ENCODE measurements around the gene FBXL13. TPM values are rescaled to one million over a fixed set of nuclear protein-coding genes. Genes with fewer than 3 reads are reported as not detected.
A peak's percentile ranks its signal among the peaks of the same experiment; 100 is the strongest.

Gene FBXL13
- total and polyA plus RNA-seq, 2 experiments from 2014 or later, result 1.2 to 2.5 TPM

DNA sequence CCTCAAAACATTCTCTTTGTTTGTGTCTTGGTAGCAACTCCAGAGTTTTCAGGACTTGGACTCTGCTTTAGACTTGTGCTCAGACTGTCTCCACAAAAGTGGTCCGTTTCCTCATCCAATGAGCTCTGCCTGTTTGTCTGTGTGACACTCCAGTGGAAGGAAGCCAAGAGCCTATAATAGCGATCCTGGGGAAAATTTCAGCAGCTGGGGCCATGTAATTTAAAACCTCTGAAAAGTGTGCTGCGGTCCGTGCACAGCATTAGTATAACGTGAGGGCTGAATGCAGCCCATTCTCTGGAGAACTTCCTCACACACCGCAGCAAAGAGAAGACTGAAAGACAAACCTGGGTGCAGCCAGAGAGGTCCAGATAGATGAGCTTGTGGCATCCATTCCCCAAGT, 161.9 kb downstream of the FBXL13 start, which contains the start of gene LRRC17:
TSS of gene LRRC17 (plus strand) at position 259 of the 400 bp plus-strand sequence. CDS start 20,914 bp downstream, outside the sequence.
- H3F3A ChIP-seq (replicated peaks; ENCODE audit: low read depth), result no peaks in the 10 kb centered on the region
- peak within 1 kb of the TSS; percentile 49; the same call in 1 of the 2 replicates for H2AFZ ChIP-seq
- H3K4me2 ChIP-seq, result peak within 1 kb of the TSS; percentile 29; the same call in 1 of the 2 replicates
- H4K20me1 ChIP-seq (replicated peaks; ENCODE audit: insufficient read depth), result no peaks in the 10 kb centered on the region
- Mint-ChIP-seq H3K4me1 (peaks cover 35% of the 10 kb centered on the region), H3K27me3 (ENCODE audit: insufficient read depth, low read depth, poor library complexity) (peaks cover 2% of the 10 kb centered on the region), H3K4me3 (no peak within 1 kb of the TSS; the same call in 2 of the 3 replicates), H3K27ac (no peak within 1 kb of the TSS; the same call in 1 of the 2 replicates), H3K9me3 (no peaks in the 10 kb centered on the region), H3K36me3 (ENCODE audit: low read depth) (no peaks in the 10 kb centered on the region)
- H3K4me3 ChIP-seq, result no peak within 1 kb of the TSS
- no peak within 1 kb of the TSS for H3K27ac ChIP-seq (ENCODE audit: low read depth)
- H3K27me3 ChIP-seq (ENCODE audit: insufficient read depth), result no peaks in the 10 kb centered on the region
- H3K79me2 ChIP-seq (replicated peaks; ENCODE audit: insufficient read depth), result no peaks in the 10 kb centered on the region
- H3K4me1 ChIP-seq (ENCODE audit: insufficient read depth), result peaks cover 35% of the 10 kb centered on the region
- H3K9me2 ChIP-seq (ENCODE audit: insufficient read depth), result peaks cover 5% of the 10 kb centered on the region; the same call in 1 of the 2 replicates
- no peaks in the 10 kb centered on the region for H3K36me3 ChIP-seq (ENCODE audit: insufficient read depth)
- DNase-seq (ENCODE audit: low spot score) (peak; percentile 23), ATAC-seq (peak; percentile 50)
- TF ChIP-seq EZH2 (IDR thresholded peaks at IDR 0.05; ENCODE audit: low read depth, unreplicated experiment) (no peak), NANOG (IDR thresholded peaks at IDR 0.05; ENCODE audit: borderline replicate concordance) (no peak), ZNF331 (CRISPR knock-in tag; IDR thresholded peaks at IDR 0.05; ENCODE audit: low read depth) (no peak), JUNB (IDR thresholded peaks at IDR 0.05; ENCODE audit: unreplicated experiment) (no peak), CREB1 (CRISPR knock-in tag; IDR thresholded peaks at IDR 0.05; ENCODE audit: low read depth) (no peak), EZH2phosphoT487 (IDR thresholded peaks at IDR 0.05; ENCODE audit: unreplicated experiment) (no peak), ZNF114 (CRISPR knock-in tag; IDR thresholded peaks at IDR 0.05) (no peak), STAT1 (IDR thresholded peaks at IDR 0.05; ENCODE audit: unreplicated experiment) (no peak), POLR2AphosphoS5 (IDR thresholded peaks at IDR 0.05; ENCODE audit: low read depth) (no peak)
- TF ChIP-seq, protein P1, sequence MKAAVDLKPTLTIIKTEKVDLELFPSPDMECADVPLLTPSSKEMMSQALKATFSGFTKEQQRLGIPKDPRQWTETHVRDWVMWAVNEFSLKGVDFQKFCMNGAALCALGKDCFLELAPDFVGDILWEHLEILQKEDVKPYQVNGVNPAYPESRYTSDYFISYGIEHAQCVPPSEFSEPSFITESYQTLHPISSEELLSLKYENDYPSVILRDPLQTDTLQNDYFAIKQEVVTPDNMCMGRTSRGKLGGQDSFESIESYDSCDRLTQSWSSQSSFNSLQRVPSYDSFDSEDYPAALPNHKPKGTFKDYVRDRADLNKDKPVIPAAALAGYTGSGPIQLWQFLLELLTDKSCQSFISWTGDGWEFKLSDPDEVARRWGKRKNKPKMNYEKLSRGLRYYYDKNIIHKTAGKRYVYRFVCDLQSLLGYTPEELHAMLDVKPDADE (IDR thresholded peaks at IDR 0.05), result no peak
- TF ChIP-seq, protein P2, sequence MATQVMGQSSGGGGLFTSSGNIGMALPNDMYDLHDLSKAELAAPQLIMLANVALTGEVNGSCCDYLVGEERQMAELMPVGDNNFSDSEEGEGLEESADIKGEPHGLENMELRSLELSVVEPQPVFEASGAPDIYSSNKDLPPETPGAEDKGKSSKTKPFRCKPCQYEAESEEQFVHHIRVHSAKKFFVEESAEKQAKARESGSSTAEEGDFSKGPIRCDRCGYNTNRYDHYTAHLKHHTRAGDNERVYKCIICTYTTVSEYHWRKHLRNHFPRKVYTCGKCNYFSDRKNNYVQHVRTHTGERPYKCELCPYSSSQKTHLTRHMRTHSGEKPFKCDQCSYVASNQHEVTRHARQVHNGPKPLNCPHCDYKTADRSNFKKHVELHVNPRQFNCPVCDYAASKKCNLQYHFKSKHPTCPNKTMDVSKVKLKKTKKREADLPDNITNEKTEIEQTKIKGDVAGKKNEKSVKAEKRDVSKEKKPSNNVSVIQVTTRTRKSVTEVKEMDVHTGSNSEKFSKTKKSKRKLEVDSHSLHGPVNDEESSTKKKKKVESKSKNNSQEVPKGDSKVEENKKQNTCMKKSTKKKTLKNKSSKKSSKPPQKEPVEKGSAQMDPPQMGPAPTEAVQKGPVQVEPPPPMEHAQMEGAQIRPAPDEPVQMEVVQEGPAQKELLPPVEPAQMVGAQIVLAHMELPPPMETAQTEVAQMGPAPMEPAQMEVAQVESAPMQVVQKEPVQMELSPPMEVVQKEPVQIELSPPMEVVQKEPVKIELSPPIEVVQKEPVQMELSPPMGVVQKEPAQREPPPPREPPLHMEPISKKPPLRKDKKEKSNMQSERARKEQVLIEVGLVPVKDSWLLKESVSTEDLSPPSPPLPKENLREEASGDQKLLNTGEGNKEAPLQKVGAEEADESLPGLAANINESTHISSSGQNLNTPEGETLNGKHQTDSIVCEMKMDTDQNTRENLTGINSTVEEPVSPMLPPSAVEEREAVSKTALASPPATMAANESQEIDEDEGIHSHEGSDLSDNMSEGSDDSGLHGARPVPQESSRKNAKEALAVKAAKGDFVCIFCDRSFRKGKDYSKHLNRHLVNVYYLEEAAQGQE (IDR thresholded peaks at IDR 0.05; ENCODE audit: unreplicated experiment), result no peak

DNA sequence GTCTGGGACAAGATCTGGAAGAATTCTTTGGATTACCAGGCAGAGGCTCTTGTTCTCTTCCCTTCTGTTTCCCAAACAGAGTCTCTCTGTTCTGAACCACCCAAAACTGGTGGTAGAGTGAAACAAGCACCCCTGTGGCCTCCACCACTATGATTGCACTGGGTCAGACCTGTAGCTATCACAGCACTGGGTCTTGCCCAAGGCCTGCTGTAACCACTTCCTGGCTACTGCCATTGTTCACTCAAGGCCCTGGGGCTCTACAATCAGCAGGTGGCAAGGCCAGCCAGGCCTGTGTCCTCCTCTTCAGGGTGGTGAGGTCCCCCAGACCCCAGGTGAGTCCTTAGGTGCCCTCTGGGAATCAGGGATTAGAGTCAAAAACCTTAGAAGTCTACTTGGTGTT, 165.9 kb downstream of the FBXL13 start:
- no peaks in the 10 kb centered on the region for H3K9me3 Mint-ChIP-seq
- no peaks in the 10 kb centered on the region for H3K27me3 ChIP-seq (ENCODE audit: insufficient read depth)
- H3K36me3 ChIP-seq (ENCODE audit: insufficient read depth), result no peaks in the 10 kb centered on the region

More for the DNA sequence above, 165.9 kb downstream of the FBXL13 start:
- Mint-ChIP-seq H3K36me3 (ENCODE audit: low read depth) (0 out of 3 replicates have a peak, but pooled peaks cover 3% of the 10 kb centered on the region), H3K27ac (no peak overlapping the region), H3K27me3 (ENCODE audit: insufficient read depth, low read depth, poor library complexity) (peaks cover 3% of the 10 kb centered on the region), H3K4me3 (no peak overlapping the region), H3K4me1 (peaks cover 16% of the 10 kb centered on the region)
- Histone ChIP-seq H3F3A (replicated peaks; ENCODE audit: low read depth) (no peaks in the 10 kb centered on the region), H3K27ac (ENCODE audit: low read depth) (no peak overlapping the region), H3K4me2 (no peak overlapping the region), H3K4me3 (no peak overlapping the region), H2AFZ (no peak overlapping the region), H3K79me2 (replicated peaks; ENCODE audit: insufficient read depth) (no peaks in the 10 kb centered on the region), H4K20me1 (replicated peaks; ENCODE audit: insufficient read depth) (no peaks in the 10 kb centered on the region), H3K4me1 (ENCODE audit: insufficient read depth) (peaks cover 14% of the 10 kb centered on the region; the same call in 1 of the 2 replicates), H3K9me2 (ENCODE audit: insufficient read depth) (peaks cover 5% of the 10 kb centered on the region; the same call in 1 of the 2 replicates)
- ATAC-seq, result no peak
- TF ChIP-seq ZNF331 (CRISPR knock-in tag; IDR thresholded peaks at IDR 0.05; ENCODE audit: low read depth), result no peak
- TF ChIP-seq, protein P1 (IDR thresholded peaks at IDR 0.05), result no peak
- TF ChIP-seq, protein P3, sequence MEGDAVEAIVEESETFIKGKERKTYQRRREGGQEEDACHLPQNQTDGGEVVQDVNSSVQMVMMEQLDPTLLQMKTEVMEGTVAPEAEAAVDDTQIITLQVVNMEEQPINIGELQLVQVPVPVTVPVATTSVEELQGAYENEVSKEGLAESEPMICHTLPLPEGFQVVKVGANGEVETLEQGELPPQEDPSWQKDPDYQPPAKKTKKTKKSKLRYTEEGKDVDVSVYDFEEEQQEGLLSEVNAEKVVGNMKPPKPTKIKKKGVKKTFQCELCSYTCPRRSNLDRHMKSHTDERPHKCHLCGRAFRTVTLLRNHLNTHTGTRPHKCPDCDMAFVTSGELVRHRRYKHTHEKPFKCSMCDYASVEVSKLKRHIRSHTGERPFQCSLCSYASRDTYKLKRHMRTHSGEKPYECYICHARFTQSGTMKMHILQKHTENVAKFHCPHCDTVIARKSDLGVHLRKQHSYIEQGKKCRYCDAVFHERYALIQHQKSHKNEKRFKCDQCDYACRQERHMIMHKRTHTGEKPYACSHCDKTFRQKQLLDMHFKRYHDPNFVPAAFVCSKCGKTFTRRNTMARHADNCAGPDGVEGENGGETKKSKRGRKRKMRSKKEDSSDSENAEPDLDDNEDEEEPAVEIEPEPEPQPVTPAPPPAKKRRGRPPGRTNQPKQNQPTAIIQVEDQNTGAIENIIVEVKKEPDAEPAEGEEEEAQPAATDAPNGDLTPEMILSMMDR (conservative IDR thresholded peaks at IDR 0.05; ENCODE audit: low read depth in 2 of 2), result no peak
- no peak for DNase-seq (ENCODE audit: low spot score)

Data from GM23338 (cell line).